Testis (tissue), 2 donors: ENCODE results near the gene MFGE8.

Source experiments
- CTCF ChIP-seq, 3 experiments: fragments of 450-650 bp in 2 of 3; fragments of 200-600 bp in 1 of 3; sonication (generic) in 1 of 3; IDR thresholded peaks; one replicate each; pipeline ENCODE4 v1.5.1; 2016 to 2019; ENCODE audit warnings: antibody characterized with exemption in 3 of 3, mild to moderate bottlenecking in 2 of 3, moderate library complexity in 1 of 3
- POLR2A ChIP-seq: fragments of 450-650 bp; IDR thresholded peaks from one replicate; pipeline ENCODE4 v1.6.1; 2017; ENCODE audit warnings: antibody characterized with exemption, mild to moderate bottlenecking, moderate library complexity

GRCh38 chr15:88909956-88910831 lies 3.0 kb downstream of the MFGE8 start:
- TF ChIP-seq POLR2A (no peak), CTCF (IDR thresholded peaks at IDR 0.05) (no peak)
